Astrocyte (in vitro differentiated cells and primary cell): Measurements from ENCODE around the gene SLC25A22.

Experiments used
- CTCF ChIP-seq: IDR thresholded peaks from 2 replicates; pipeline ENCODE4 v1.5.1; 2011; ENCODE audit warnings: low read depth, mild to moderate bottlenecking, inconsistent platforms, low read length, moderate library complexity; ENCODE audit not compliant: insufficient read depth
- EZH2 ChIP-seq: IDR thresholded peaks from 2 replicates; pipeline ENCODE4 v1.6.1; 2012; ENCODE audit warnings: mild to moderate bottlenecking, low read length, inconsistent platforms; ENCODE audit not compliant: insufficient read depth

DNA sequence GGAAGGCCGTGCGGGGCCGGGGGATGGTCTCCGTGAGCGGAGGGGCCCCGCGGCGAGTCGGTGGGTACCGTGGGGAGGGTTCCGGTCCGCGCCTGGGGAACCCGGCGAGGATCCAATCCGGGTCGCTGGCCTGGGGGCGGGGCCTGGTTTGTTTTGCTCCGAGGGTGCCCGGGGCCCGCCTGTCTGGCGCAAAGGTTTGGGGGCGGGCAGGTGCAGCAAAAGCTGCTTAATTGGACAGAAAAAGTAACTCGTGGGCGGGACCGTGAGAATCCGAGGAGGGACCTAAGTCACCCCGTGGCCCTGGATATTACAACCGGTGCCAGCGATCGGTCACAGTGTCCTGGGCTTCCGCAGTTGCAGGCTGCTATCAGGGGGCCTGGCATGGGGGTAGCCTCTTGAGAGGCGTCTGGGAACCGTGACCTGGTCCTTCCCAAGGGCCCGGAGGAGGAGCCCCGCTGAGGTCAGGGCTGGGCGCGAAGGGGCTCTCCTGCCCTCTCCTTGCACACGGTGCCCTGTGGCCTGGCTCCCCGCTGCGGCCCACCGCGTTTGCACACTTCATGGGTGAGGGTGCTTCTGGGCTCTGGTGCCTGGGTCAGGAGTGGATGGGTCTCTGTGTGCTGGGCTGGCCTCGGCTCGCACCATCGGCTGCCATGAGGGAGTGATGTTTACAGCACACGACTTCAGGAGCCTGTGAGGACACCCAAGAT, 22.0 kb upstream of the SLC25A22 start:
- no peak for TF ChIP-seq CTCF
- no peak for TF ChIP-seq EZH2
